HG02759 (cell line): Measurements from ENCODE around the gene WDR41.
A peak's percentile ranks its signal among the peaks of the same experiment; 100 is the strongest.
"Not testable (repeated sequence)": the region's sequence is repeated elsewhere in the genome, so short reads cannot be mapped to it uniquely, and the experiment has no call there.

Experiments
- ATAC-seq: cut with Tn5 transposase; IDR thresholded peaks from one replicate; pipeline ENCODE4 v1.9.1; 2021; ENCODE audit warnings: mild to moderate bottlenecking, moderate library complexity; ENCODE audit not compliant: unreplicated experiment

WDR41 gene

GRCh38 chr5:77491783-77492652, at the start of gene WDR41:
Gene WDR41 (minus strand): TSS chr5:77492316. CDS start chr5:77492220, 96 bp downstream.
- ATAC-seq: peak; percentile 90

- ATAC-seq: no peak
These were observed 39.2 kb upstream of the WDR41 start for GRCh38 chr5:77531297-77531696.

GRCh38 chr5:77518304-77518703, 26.2 kb upstream of the WDR41 start:
- no peak for ATAC-seq

- ATAC-seq: no peak
These were observed 22.3 kb upstream of the WDR41 start for GRCh38 chr5:77514457-77514856.

GRCh38 chr5:77513321-77513720, 21.2 kb upstream of the WDR41 start:
- ATAC-seq: no peak

GRCh38 chr5:77501132-77501531, 9.0 kb upstream of the WDR41 start:
- not testable (repeated sequence) for ATAC-seq

GRCh38 chr5:77499973-77500372, 7.9 kb upstream of the WDR41 start:
- no peak for ATAC-seq

GRCh38 chr5:77499441-77499840, 7.3 kb upstream of the WDR41 start:
- ATAC-seq: no peak

- no peak for ATAC-seq
These were observed 6.8 kb upstream of the WDR41 start for GRCh38 chr5:77498952-77499351.

GRCh38 chr5:77494935-77495334, 2.8 kb upstream of the WDR41 start:
- ATAC-seq: no peak

- peak; percentile 10 for ATAC-seq
These were observed 511 bp upstream of the WDR41 start for GRCh38 chr5:77492653-77493000.

GRCh38 chr5:77490741-77491344, 1.3 kb downstream of the WDR41 start:
- not testable (repeated sequence) for ATAC-seq

GRCh38 chr5:77486344-77486962, 5.7 kb downstream of the WDR41 start:
- no peak for ATAC-seq

- no peak for ATAC-seq
These were observed 8.4 kb downstream of the WDR41 start for GRCh38 chr5:77483682-77484081.

- ATAC-seq: not testable (repeated sequence)
These were observed 17.1 kb downstream of the WDR41 start for GRCh38 chr5:77475041-77475440.

- ATAC-seq: not testable (repeated sequence)
These were observed 23.2 kb downstream of the WDR41 start for GRCh38 chr5:77468875-77469274.

GRCh38 chr5:77463905-77464304, 28.2 kb downstream of the WDR41 start:
- no peak for ATAC-seq

GRCh38 chr5:77461287-77461686, 30.8 kb downstream of the WDR41 start:
- ATAC-seq: no peak

- no peak for ATAC-seq
These were observed 38.0 kb downstream of the WDR41 start for GRCh38 chr5:77454123-77454522.

- ATAC-seq: no peak
These were observed 39.8 kb downstream of the WDR41 start for GRCh38 chr5:77452351-77452750.

GRCh38 chr5:77449981-77450380, 42.1 kb downstream of the WDR41 start:
- ATAC-seq: no peak

- ATAC-seq: no peak
These were observed 42.8 kb downstream of the WDR41 start for GRCh38 chr5:77449277-77449676.
